Astrocyte (in vitro differentiated cells and primary cell): Measurements from ENCODE around the gene NET1. TPM values are rescaled to one million over a fixed set of nuclear protein-coding genes. Genes with fewer than 3 reads are reported as not detected.

Source experiments
- DNase-seq: peaks from one replicate; pipeline ENCODE4 v3.0.0-alpha.2; 2010; ENCODE audit warnings: low read depth
- FAIRE-seq: peaks from 2 replicates; lab custom pipeline; 2011; peaks lifted over from hg19 to GRCh38; lab: Jason Lieb, UNC
- H2AFZ ChIP-seq: 2 replicates; pipeline ENCODE4 v1.6.0; 2012; ENCODE audit warnings: low read depth, low read length, inconsistent platforms
- H3K27ac ChIP-seq: 2 replicates; pipeline ENCODE4 v1.5.1; 2011; ENCODE audit warnings: low read depth, low read length, inconsistent platforms
- H3K27me3 ChIP-seq: 2 replicates; pipeline ENCODE4 v1.6.0; 2011; ENCODE audit warnings: low read length, inconsistent platforms; ENCODE audit not compliant: insufficient read depth
- H3K36me3 ChIP-seq: 2 replicates; pipeline ENCODE4 v1.5.1; 2011; ENCODE audit warnings: low read length, inconsistent platforms; ENCODE audit not compliant: insufficient read depth
- H3K4me1 ChIP-seq: 2 replicates; pipeline ENCODE4 v1.5.1; 2011; ENCODE audit warnings: low read length, inconsistent platforms; ENCODE audit not compliant: insufficient read depth
- H3K4me2 ChIP-seq: 2 replicates; pipeline ENCODE4 v1.6.0; 2012; ENCODE audit warnings: low read length, inconsistent platforms
- H3K4me3 ChIP-seq: 2 replicates; pipeline ENCODE4 v1.5.1; 2011; ENCODE audit warnings: low read depth, mild to moderate bottlenecking, low read length, inconsistent platforms; ENCODE audit not compliant: insufficient read depth
- H3K79me2 ChIP-seq: 2 replicates; pipeline ENCODE4 v1.6.0; 2012; ENCODE audit warnings: mild to moderate bottlenecking, low read length, inconsistent platforms; ENCODE audit not compliant: insufficient read depth
- H3K9ac ChIP-seq: 2 replicates; pipeline ENCODE4 v1.6.0; 2012; ENCODE audit warnings: mild to moderate bottlenecking, low read length, inconsistent platforms
- H3K9me3 ChIP-seq: 2 replicates; pipeline ENCODE4 v1.5.1; 2012; ENCODE audit warnings: low read depth, mild to moderate bottlenecking, low read length, inconsistent platforms; ENCODE audit not compliant: insufficient read depth
- H4K20me1 ChIP-seq: 2 replicates; pipeline ENCODE4 v1.6.0; 2012; ENCODE audit warnings: low read length, inconsistent platforms; ENCODE audit not compliant: insufficient read depth
- H3K27ac Mint-ChIP-seq: one replicate; pipeline ENCODE4 v1.8.0; 2021; ENCODE audit warnings: mild to moderate bottlenecking, mixed read lengths; ENCODE audit not compliant: unreplicated experiment
- H3K27me3 Mint-ChIP-seq: one replicate; pipeline ENCODE4 v1.8.0; 2021; ENCODE audit warnings: low read depth, mixed read lengths; ENCODE audit not compliant: unreplicated experiment
- H3K36me3 Mint-ChIP-seq: one replicate; pipeline ENCODE4 v1.8.0; 2021; ENCODE audit warnings: low read depth, mixed read lengths; ENCODE audit not compliant: unreplicated experiment
- H3K4me1 Mint-ChIP-seq: one replicate; pipeline ENCODE4 v1.8.0; 2021; ENCODE audit warnings: low read depth, mixed read lengths; ENCODE audit not compliant: unreplicated experiment
- H3K4me3 Mint-ChIP-seq: one replicate; pipeline ENCODE4 v1.8.0; 2021; ENCODE audit warnings: mild to moderate bottlenecking, moderate library complexity, mixed read lengths; ENCODE audit not compliant: unreplicated experiment
- H3K9me3 Mint-ChIP-seq: one replicate; pipeline ENCODE4 v1.8.0; 2021; ENCODE audit warnings: mild to moderate bottlenecking, mixed read lengths; ENCODE audit not compliant: unreplicated experiment
- EZH2 ChIP-seq: IDR thresholded peaks from 2 replicates; pipeline ENCODE4 v1.6.1; 2012; ENCODE audit warnings: mild to moderate bottlenecking, low read length, inconsistent platforms; ENCODE audit not compliant: insufficient read depth
- total RNA-seq: library from RNA; stranded (reverse); gene quantifications from 2 replicates; pipeline ENCODE4 v1.2.1, GENCODE V29; 2021
- TF ChIP-seq, protein P1 (sequence below): IDR thresholded peaks from 2 replicates; pipeline ENCODE4 v1.5.1; 2011; ENCODE audit warnings: low read depth, mild to moderate bottlenecking, inconsistent platforms, low read length, moderate library complexity; ENCODE audit not compliant: insufficient read depth

The NET1 gene
- total RNA-seq, 1 donor from 2014 or later = 43.5 TPM

DNA sequence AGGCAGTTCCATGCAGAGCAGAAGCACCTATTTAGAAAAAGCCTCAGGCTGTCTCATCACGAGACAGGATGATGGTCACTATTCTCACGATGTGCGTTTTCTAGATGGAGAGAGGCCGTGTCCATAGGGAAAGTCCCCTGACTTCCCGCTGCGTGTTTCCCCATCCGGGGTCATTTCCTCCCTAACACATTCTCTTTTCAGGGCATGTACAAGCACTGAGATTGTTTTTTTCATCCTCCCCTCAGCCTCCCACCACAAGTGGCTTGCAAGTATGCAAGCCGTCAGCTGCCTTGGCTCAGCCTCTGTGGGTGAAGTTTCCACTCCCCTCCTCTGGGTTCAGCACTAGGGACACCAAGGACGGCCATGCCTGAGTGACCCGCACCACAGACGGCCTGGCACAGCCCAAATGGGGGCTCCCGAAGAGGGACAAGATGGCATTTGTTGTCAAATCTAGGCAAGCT is 89.7 kb downstream of the NET1 start:
- Histone ChIP-seq H3K27me3 (peaks cover 17% of the 10 kb centered on the region), H3K4me2 (no peak overlapping the region), H3K4me3 (no peak overlapping the region), H3K79me2 (no peaks in the 10 kb centered on the region), H3K9me3 (no peaks in the 10 kb centered on the region), H3K27ac (no peak overlapping the region), H2AFZ (no peak overlapping the region), H3K4me1 (no peaks in the 10 kb centered on the region), H4K20me1 (no peaks in the 10 kb centered on the region), H3K36me3 (no peaks in the 10 kb centered on the region), H3K9ac (no peak overlapping the region)
- no peak overlapping the region for H3K4me3 Mint-ChIP-seq
- H3K4me1 Mint-ChIP-seq = peaks cover 3% of the 10 kb centered on the region
- H3K27me3 Mint-ChIP-seq = peaks cover 43% of the 10 kb centered on the region
- H3K27ac Mint-ChIP-seq = no peak overlapping the region
- H3K36me3 Mint-ChIP-seq = no peaks in the 10 kb centered on the region
- no peak for DNase-seq
- TF ChIP-seq EZH2 = no peak
- TF ChIP-seq, protein P1, sequence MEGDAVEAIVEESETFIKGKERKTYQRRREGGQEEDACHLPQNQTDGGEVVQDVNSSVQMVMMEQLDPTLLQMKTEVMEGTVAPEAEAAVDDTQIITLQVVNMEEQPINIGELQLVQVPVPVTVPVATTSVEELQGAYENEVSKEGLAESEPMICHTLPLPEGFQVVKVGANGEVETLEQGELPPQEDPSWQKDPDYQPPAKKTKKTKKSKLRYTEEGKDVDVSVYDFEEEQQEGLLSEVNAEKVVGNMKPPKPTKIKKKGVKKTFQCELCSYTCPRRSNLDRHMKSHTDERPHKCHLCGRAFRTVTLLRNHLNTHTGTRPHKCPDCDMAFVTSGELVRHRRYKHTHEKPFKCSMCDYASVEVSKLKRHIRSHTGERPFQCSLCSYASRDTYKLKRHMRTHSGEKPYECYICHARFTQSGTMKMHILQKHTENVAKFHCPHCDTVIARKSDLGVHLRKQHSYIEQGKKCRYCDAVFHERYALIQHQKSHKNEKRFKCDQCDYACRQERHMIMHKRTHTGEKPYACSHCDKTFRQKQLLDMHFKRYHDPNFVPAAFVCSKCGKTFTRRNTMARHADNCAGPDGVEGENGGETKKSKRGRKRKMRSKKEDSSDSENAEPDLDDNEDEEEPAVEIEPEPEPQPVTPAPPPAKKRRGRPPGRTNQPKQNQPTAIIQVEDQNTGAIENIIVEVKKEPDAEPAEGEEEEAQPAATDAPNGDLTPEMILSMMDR = no peak
- FAIRE-seq = no peak
- no peaks in the 10 kb centered on the region for H3K9me3 Mint-ChIP-seq

GRCh38 chr10:5502571-5503476 is 90.5 kb downstream of the NET1 start:
- H3K27me3 Mint-ChIP-seq = peaks cover 46% of the 10 kb centered on the region
- Histone ChIP-seq H4K20me1 (no peaks in the 10 kb centered on the region), H3K9me3 (no peaks in the 10 kb centered on the region), H3K4me1 (no peaks in the 10 kb centered on the region), H3K27me3 (peaks cover 17% of the 10 kb centered on the region), H3K4me3 (no peak overlapping the region), H3K79me2 (no peaks in the 10 kb centered on the region), H3K4me2 (no peak overlapping the region), H2AFZ (no peak overlapping the region), H3K36me3 (no peaks in the 10 kb centered on the region), H3K9ac (no peak overlapping the region), H3K27ac (no peak overlapping the region)
- DNase-seq (no peak), FAIRE-seq (no peak)
- TF ChIP-seq, protein P1 = no peak
- TF ChIP-seq EZH2 = no peak
- no peak overlapping the region for H3K4me3 Mint-ChIP-seq
- H3K27ac Mint-ChIP-seq = no peak overlapping the region
- H3K9me3 Mint-ChIP-seq = no peaks in the 10 kb centered on the region
- peaks cover 3% of the 10 kb centered on the region for H3K4me1 Mint-ChIP-seq
- no peaks in the 10 kb centered on the region for H3K36me3 Mint-ChIP-seq

- Histone ChIP-seq H3K4me1 (no peaks in the 10 kb centered on the region), H3K27ac (no peak overlapping the region), H2AFZ (no peak overlapping the region), H4K20me1 (no peaks in the 10 kb centered on the region), H3K9me3 (no peaks in the 10 kb centered on the region), H3K9ac (no peak overlapping the region), H3K4me3 (no peak overlapping the region), H3K4me2 (no peak overlapping the region), H3K79me2 (no peaks in the 10 kb centered on the region), H3K36me3 (no peaks in the 10 kb centered on the region), H3K27me3 (peaks cover 17% of the 10 kb centered on the region)
- FAIRE-seq (no peak), DNase-seq (no peak)
- H3K9me3 Mint-ChIP-seq = no peaks in the 10 kb centered on the region
- no peak overlapping the region for H3K4me3 Mint-ChIP-seq
- TF ChIP-seq EZH2 = no peak
- TF ChIP-seq, protein P1 = no peak
- peaks cover 3% of the 10 kb centered on the region for H3K4me1 Mint-ChIP-seq
- peaks cover 50% of the 10 kb centered on the region for H3K27me3 Mint-ChIP-seq
- no peaks in the 10 kb centered on the region for H3K36me3 Mint-ChIP-seq
- H3K27ac Mint-ChIP-seq = no peak overlapping the region
Measured at GRCh38 chr10:5503477-5503835, 91.1 kb downstream of the NET1 start.
